ENCODE results near the gene LINGO3.

The LINGO3 gene

GRCh38 chr19:2312820-2313501 lies 5.0 kb upstream of the LINGO3 start:
- Mint-ChIP-seq H3K27me3 (peaks cover 51% of the 10 kb centered on the region), H3K36me3 (ENCODE audit: low read depth) (no peaks in the 10 kb centered on the region), H3K9me3 (no peaks in the 10 kb centered on the region), H3K27ac (no peak overlapping the region), H3K4me1 (ENCODE audit: low read depth) (peaks cover 33% of the 10 kb centered on the region), H3K4me3 (no peak overlapping the region)
- intact Hi-C loops (cut with micrococcal nuclease): no loop called here

- Mint-ChIP-seq H3K27me3 (peaks cover 68% of the 10 kb centered on the region), H3K4me3 (no peak overlapping the region), H3K36me3 (ENCODE audit: low read depth) (no peaks in the 10 kb centered on the region), H3K4me1 (ENCODE audit: low read depth) (peaks cover 29% of the 10 kb centered on the region), H3K27ac (no peak overlapping the region), H3K9me3 (no peaks in the 10 kb centered on the region)
- intact Hi-C loops (cut with micrococcal nuclease): no loop called here
These were observed 3.1 kb upstream of the LINGO3 start for GRCh38 chr19:2311093-2311492.

- Mint-ChIP-seq H3K27me3 (peaks cover 80% of the 10 kb centered on the region), H3K36me3 (ENCODE audit: low read depth) (no peaks in the 10 kb centered on the region), H3K4me3 (no peak overlapping the region), H3K9me3 (no peaks in the 10 kb centered on the region), H3K27ac (no peak overlapping the region), H3K4me1 (ENCODE audit: low read depth) (peaks cover 17% of the 10 kb centered on the region)
- intact Hi-C loops (cut with micrococcal nuclease): no loop called here
These were observed 1.9 kb upstream of the LINGO3 start for GRCh38 chr19:2309734-2310362.

- H3K4me3 Mint-ChIP-seq: peak overlapping the region; percentile 32
- intact Hi-C loops (cut with micrococcal nuclease): no loop called here
- H3K9me3 Mint-ChIP-seq: no peaks in the 10 kb centered on the region
- H3K36me3 Mint-ChIP-seq (ENCODE audit: low read depth): no peaks in the 10 kb centered on the region
- peaks cover 92% of the 10 kb centered on the region for H3K27me3 Mint-ChIP-seq
- H3K4me1 Mint-ChIP-seq (ENCODE audit: low read depth): peaks cover 30% of the 10 kb centered on the region
- no peak overlapping the region for H3K27ac Mint-ChIP-seq
These were observed 389 bp downstream of the LINGO3 start for GRCh38 chr19:2307518-2308012.

- H3K27me3 Mint-ChIP-seq: peaks cover 92% of the 10 kb centered on the region
- intact Hi-C loops (cut with micrococcal nuclease): no loop called here
- H3K4me1 Mint-ChIP-seq (ENCODE audit: low read depth): peaks cover 35% of the 10 kb centered on the region
- no peak overlapping the region for H3K27ac Mint-ChIP-seq
- no peaks in the 10 kb centered on the region for H3K36me3 Mint-ChIP-seq (ENCODE audit: low read depth)
- H3K4me3 Mint-ChIP-seq: no peak overlapping the region
- H3K9me3 Mint-ChIP-seq: no peaks in the 10 kb centered on the region
These were observed 983 bp downstream of the LINGO3 start for GRCh38 chr19:2306971-2307370.

GRCh38 chr19:2306281-2306806 lies 1.6 kb downstream of the LINGO3 start:
- Mint-ChIP-seq H3K36me3 (ENCODE audit: low read depth) (peaks cover 3% of the 10 kb centered on the region), H3K4me1 (ENCODE audit: low read depth) (peaks cover 39% of the 10 kb centered on the region), H3K9me3 (no peaks in the 10 kb centered on the region), H3K27me3 (peaks cover 92% of the 10 kb centered on the region), H3K4me3 (no peak overlapping the region), H3K27ac (no peak overlapping the region)
- intact Hi-C loops (cut with micrococcal nuclease): no loop called here

- no peaks in the 10 kb centered on the region for H3K9me3 Mint-ChIP-seq
- H3K27ac Mint-ChIP-seq: no peak overlapping the region
- intact Hi-C loops (cut with micrococcal nuclease): no loop called here
- peaks cover 5% of the 10 kb centered on the region for H3K36me3 Mint-ChIP-seq (ENCODE audit: low read depth)
- no peak overlapping the region for H3K4me3 Mint-ChIP-seq
- H3K27me3 Mint-ChIP-seq: peaks cover 93% of the 10 kb centered on the region
- peaks cover 46% of the 10 kb centered on the region for H3K4me1 Mint-ChIP-seq (ENCODE audit: low read depth)
These were observed 2.3 kb downstream of the LINGO3 start for GRCh38 chr19:2305452-2306280.

GRCh38 chr19:2303211-2303798 lies 4.6 kb downstream of the LINGO3 start:
- Mint-ChIP-seq H3K27me3 (peaks cover 78% of the 10 kb centered on the region), H3K36me3 (ENCODE audit: low read depth) (peaks cover 5% of the 10 kb centered on the region), H3K4me1 (ENCODE audit: low read depth) (peaks cover 50% of the 10 kb centered on the region), H3K9me3 (no peaks in the 10 kb centered on the region), H3K27ac (peak overlapping the region; percentile 49), H3K4me3 (no peak overlapping the region)
- intact Hi-C loops (cut with micrococcal nuclease): no loop called here

GRCh38 chr19:2302319-2303210 lies 5.4 kb downstream of the LINGO3 start:
- H3K9me3 Mint-ChIP-seq: no peaks in the 10 kb centered on the region
- intact Hi-C loops (cut with micrococcal nuclease): no loop called here
- H3K36me3 Mint-ChIP-seq (ENCODE audit: low read depth): peaks cover 5% of the 10 kb centered on the region
- peaks cover 48% of the 10 kb centered on the region for H3K4me1 Mint-ChIP-seq (ENCODE audit: low read depth)
- H3K4me3 Mint-ChIP-seq: peak overlapping the region; percentile 24
- peaks cover 74% of the 10 kb centered on the region for H3K27me3 Mint-ChIP-seq
- peak overlapping the region; percentile 49 for H3K27ac Mint-ChIP-seq

- intact Hi-C loops (cut with micrococcal nuclease): no loop called here
- peaks cover 13% of the 10 kb centered on the region for H3K36me3 Mint-ChIP-seq (ENCODE audit: low read depth)
- H3K9me3 Mint-ChIP-seq: no peaks in the 10 kb centered on the region
- no peak overlapping the region for H3K4me3 Mint-ChIP-seq
- H3K27ac Mint-ChIP-seq: peak overlapping the region; percentile 8
- H3K27me3 Mint-ChIP-seq: peaks cover 54% of the 10 kb centered on the region
- H3K4me1 Mint-ChIP-seq (ENCODE audit: low read depth): peaks cover 48% of the 10 kb centered on the region
These were observed 7.4 kb downstream of the LINGO3 start for GRCh38 chr19:2300533-2300932.

GRCh38 chr19:2296141-2296540 lies 11.8 kb downstream of the LINGO3 start:
- no peaks in the 10 kb centered on the region for H3K9me3 Mint-ChIP-seq
- no peak overlapping the region for H3K27ac Mint-ChIP-seq
- no peak overlapping the region for H3K4me3 Mint-ChIP-seq
- H3K27me3 Mint-ChIP-seq: peaks cover 33% of the 10 kb centered on the region
- peaks cover 55% of the 10 kb centered on the region for H3K4me1 Mint-ChIP-seq (ENCODE audit: low read depth)
- peaks cover 52% of the 10 kb centered on the region for H3K36me3 Mint-ChIP-seq (ENCODE audit: low read depth)
- intact Hi-C loops (cut with micrococcal nuclease): no loop called here

- H3K27ac Mint-ChIP-seq: no peak overlapping the region
- no peak overlapping the region for H3K4me3 Mint-ChIP-seq
- H3K27me3 Mint-ChIP-seq: peaks cover 30% of the 10 kb centered on the region
- H3K9me3 Mint-ChIP-seq: no peaks in the 10 kb centered on the region
- H3K36me3 Mint-ChIP-seq (ENCODE audit: low read depth): peaks cover 65% of the 10 kb centered on the region
- peaks cover 52% of the 10 kb centered on the region for H3K4me1 Mint-ChIP-seq (ENCODE audit: low read depth)
- intact Hi-C loops (cut with micrococcal nuclease): no loop called here
These were observed 13.1 kb downstream of the LINGO3 start for GRCh38 chr19:2294687-2295335.

Measured in dendritic cell treated with granulocyte-macrophage colony-stimulating factor and Interleukin-4, amounts not matched to agents 40 ng/mL and 50 ng/mL, for 4 days (primary cell).